A549 (cell line): Measurements from ENCODE around the gene GRIK1. TPM values are rescaled to one million over a fixed set of nuclear protein-coding genes. Genes with fewer than 3 reads are reported as not detected.

Experiments used
- ATAC-seq, 2 experiments: fragments of 200-7000 bp in 1 of 2; fragments of >200 bp in 1 of 2; cut with Nextera tagmentation in 1 of 2; cut with Tn5 transposase in 1 of 2; 3 replicates each; pipeline versions ENCODE4 v1.8.0 to v1.9.1; 2018 to 2020; ENCODE audit warnings: mild to moderate bottlenecking in 1 of 2, moderate library complexity in 1 of 2
- CTCF ChIA-PET: fragments of 300-600 bp; sonication (Branson Sonifier 250); formaldehyde crosslinking; extraction: SDS; loops from one replicate; lab custom pipeline; 2021; ENCODE audit warnings: antibody characterized with exemption, inconsistent platforms; lab: Yijun Ruan, JAX
- POLR2A ChIA-PET: fragments of 350-600 bp; formaldehyde crosslinking; extraction: SDS; loops from one replicate; lab custom pipeline; 2021; ENCODE audit warnings: antibody characterized with exemption, inconsistent platforms; lab: Yijun Ruan, JAX
- DNase-seq, 2 experiments: peaks; one replicate each; pipeline versions ENCODE4 v3.0.0 to v3.0.0-alpha.2; 2011 to 2016; ENCODE audit warnings: low read depth in 1 of 2, low spot score in 1 of 2
- FAIRE-seq: peaks from 2 replicates; lab custom pipeline; 2011; peaks lifted over from hg19 to GRCh38; lab: Jason Lieb, UNC
- H3K27ac ChIP-seq, 2 experiments: fragments of >200 bp; sonication (Bioruptor Twin); formaldehyde crosslinking; 3 replicates each; pipeline ENCODE4 v1.5.1; 2016 to 2017
- H3K4me1 ChIP-seq: fragments of >200 bp; sonication (Bioruptor Twin); formaldehyde crosslinking; 3 replicates; pipeline ENCODE4 v1.6.1; 2016
- H3K4me2 ChIP-seq: fragments of >200 bp; sonication (Bioruptor Twin); formaldehyde crosslinking; 3 replicates; pipeline ENCODE4 v1.6.1; 2016
- H3K4me3 ChIP-seq: fragments of >200 bp; sonication (Bioruptor Twin); formaldehyde crosslinking; 3 replicates; pipeline ENCODE4 v1.5.1; 2016
- H3K9me3 ChIP-seq: fragments of >200 bp; sonication (Bioruptor Twin); formaldehyde crosslinking; 3 replicates; pipeline ENCODE4 v1.6.1; 2016
- BHLHE40 ChIP-seq: IDR thresholded peaks from 2 replicates; pipeline ENCODE4 v1.6.1; 2012; ENCODE audit warnings: low read depth, low read length, inconsistent platforms
- CEBPB ChIP-seq, 2 experiments: fragments of >200 bp in 1 of 2; sonication (Bioruptor Twin) in 1 of 2; formaldehyde crosslinking in 1 of 2; IDR thresholded peaks; 2 replicates each; pipeline ENCODE4 v1.6.1; 2012 to 2016
- CHD4 ChIP-seq: fragments of 200-600 bp; sonication (generic); IDR thresholded peaks from 2 replicates; pipeline ENCODE4 v1.6.1; 2016; ENCODE audit warnings: antibody characterized with exemption, mild to moderate bottlenecking, borderline replicate concordance
- EHF ChIP-seq: fragments of 250-450 bp; sonication (Bioruptor Pico); IDR thresholded peaks from 2 replicates; pipeline ENCODE4 v1.5.0; 2020; ENCODE audit warnings: mild to moderate bottlenecking
- EHMT2 ChIP-seq: fragments of 200-600 bp; sonication (generic); IDR thresholded peaks from 2 replicates; pipeline ENCODE4 v1.6.1; 2016; ENCODE audit warnings: antibody characterized with exemption, low read depth, mild to moderate bottlenecking, moderate library complexity
- FOSB ChIP-seq: fragments of 250-450 bp; sonication (Bioruptor Pico); IDR thresholded peaks from 2 replicates; pipeline ENCODE4 v1.5.0; 2020; ENCODE audit warnings: mild to moderate bottlenecking, moderate library complexity
- FOSL2 ChIP-seq, 2 experiments: fragments of 450-650 bp in 1 of 2; fragments of >200 bp in 1 of 2; sonication (Bioruptor Twin) in 1 of 2; formaldehyde crosslinking; IDR thresholded peaks; 2 replicates each; pipeline versions ENCODE4 v1.5.0 to v1.6.1; 2016 to 2020; ENCODE audit warnings: mild to moderate bottlenecking in 1 of 2, moderate library complexity in 1 of 2
- JUN ChIP-seq, 2 experiments: fragments of >200 bp; sonication (Bioruptor Twin); formaldehyde crosslinking; IDR thresholded peaks; 2 replicates in 1 of 2; 3 replicates in 1 of 2; pipeline ENCODE4 v1.6.1; 2016 to 2017
- JUNB ChIP-seq: fragments of >200 bp; sonication (Bioruptor Twin); formaldehyde crosslinking; IDR thresholded peaks from 2 replicates; pipeline ENCODE4 v1.6.1; 2016
- KDM5A ChIP-seq: fragments of 200-600 bp; sonication (generic); IDR thresholded peaks from 2 replicates; pipeline ENCODE4 v1.6.1; 2016; ENCODE audit warnings: antibody characterized with exemption, mild to moderate bottlenecking
- MYC ChIP-seq: IDR thresholded peaks from 2 replicates; pipeline ENCODE4 v1.6.1; 2012; ENCODE audit warnings: mild to moderate bottlenecking, inconsistent platforms, low read length, improper control_type of control experiment, borderline replicate concordance
- NR3C1 ChIP-seq: fragments of >200 bp; sonication (Bioruptor Twin); formaldehyde crosslinking; IDR thresholded peaks from 3 replicates; pipeline ENCODE4 v1.6.1; 2017
- POLR2AphosphoS2 ChIP-seq: conservative IDR thresholded peaks from 2 replicates; pipeline ENCODE4 v1.6.1; 2012; ENCODE audit warnings: low read length, improper control_type of control experiment, inconsistent platforms
- RFX5 ChIP-seq: fragments of 450-650 bp; IDR thresholded peaks from 2 replicates; pipeline ENCODE4 v1.7.1; 2014; ENCODE audit warnings: antibody characterized with exemption, mild to moderate bottlenecking, moderate library complexity
- RNF2 ChIP-seq: fragments of 200-600 bp; sonication (generic); IDR thresholded peaks from 2 replicates; pipeline ENCODE4 v1.6.1; 2016; ENCODE audit warnings: low read depth, mild to moderate bottlenecking, antibody characterized with exemption, moderate library complexity, borderline replicate concordance
- ZFP36 ChIP-seq: fragments of 450-650 bp; IDR thresholded peaks from 2 replicates; pipeline ENCODE4 v1.6.1; 2014; ENCODE audit warnings: borderline replicate concordance; ENCODE audit not compliant: partially characterized antibody
- ZNF302 ChIP-seq: fragments of 250-450 bp; sonication (Bioruptor Pico); IDR thresholded peaks from 2 replicates; pipeline ENCODE4 v1.9.0; 2021; ENCODE audit warnings: inconsistent platforms, mild to moderate bottlenecking, moderate library complexity
- WGBS: methylation state at CpG from one replicate; pipeline ENCODE4 v1.1.6; 2017; ENCODE audit errors: missing lambda C conversion rate; 5-methylcytosine and 5-hydroxymethylcytosine counted together
- polyA plus RNA-seq, 4 experiments: library from polyadenylated mRNA; depleted of rRNA in 3 of 4; stranded (reverse); fragments of >200 nt; fragmentation: RNase III in 1 of 4; extraction: RNeasy Plus Mini Kit Qiagen cat#74134 plus additional on column Dnase treatment in 1 of 4; gene quantifications; 2 replicates in 3 of 4; 3 replicates in 1 of 4; pipeline ENCODE4 v1.2.3, GENCODE V29; 2011 to 2017
- TF ChIP-seq, protein P1 (sequence below): fragments of 450-650 bp; IDR thresholded peaks from 2 replicates; pipeline ENCODE4 v1.6.1; 2014; ENCODE audit warnings: antibody characterized with exemption
- TF ChIP-seq, protein P2 (sequence below): fragments of >200 bp; sonication (Bioruptor Twin); formaldehyde crosslinking; IDR thresholded peaks from 2 replicates; pipeline ENCODE4 v1.6.1; 2016
- TF ChIP-seq, protein P3 (sequence below): fragments of 150-350 bp; IDR thresholded peaks from 2 replicates; pipeline ENCODE4 v1.6.1; 2014; ENCODE audit warnings: low read depth, mild to moderate bottlenecking, low read length
- TF ChIP-seq, protein P4 (sequence below): IDR thresholded peaks from 2 replicates; pipeline ENCODE4 v1.6.1; 2012

Gene GRIK1
- polyA plus RNA-seq, 2 of the 4 experiments (the other 2 are of a cell fraction): not detected

DNA sequence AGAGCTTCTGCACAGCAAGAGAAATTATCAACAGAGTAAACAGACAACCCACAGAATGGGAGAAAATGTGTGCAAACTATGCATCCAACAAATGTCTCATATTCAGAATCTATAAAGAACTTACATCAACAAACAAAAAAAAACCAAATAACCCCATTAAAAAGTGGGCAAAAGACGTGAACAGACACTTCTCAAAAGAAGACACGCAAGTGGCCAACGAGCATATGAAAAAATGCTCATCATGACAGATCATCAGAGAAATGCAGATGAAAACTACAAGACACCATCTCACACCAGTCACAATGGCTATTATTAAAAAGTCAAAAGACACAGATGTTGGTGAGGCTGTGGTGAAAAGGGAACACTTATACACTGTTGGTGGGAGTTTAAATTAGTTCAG, 257.0 kb downstream of the GRIK1 start:
- Histone ChIP-seq H3K4me2 (no peak overlapping the region), H3K4me3 (no peak overlapping the region), H3K4me1 (no peaks in the 10 kb centered on the region), H3K27ac (no peak overlapping the region), H3K9me3 (no peaks in the 10 kb centered on the region)
- ATAC-seq (no peak), DNase-seq (no peak), FAIRE-seq (no peak)
- CTCF ChIA-PET: no interaction called here
- 0% methylated on average over 3 of the region's 3 CpGs for WGBS
- TF ChIP-seq FOSL2 (IDR thresholded peaks at IDR 0.05): no peak
- TF ChIP-seq FOSL2 (CRISPR knock-in tag; IDR thresholded peaks at IDR 0.05): no peak
- no peak for TF ChIP-seq MYC
- TF ChIP-seq, protein P1, sequence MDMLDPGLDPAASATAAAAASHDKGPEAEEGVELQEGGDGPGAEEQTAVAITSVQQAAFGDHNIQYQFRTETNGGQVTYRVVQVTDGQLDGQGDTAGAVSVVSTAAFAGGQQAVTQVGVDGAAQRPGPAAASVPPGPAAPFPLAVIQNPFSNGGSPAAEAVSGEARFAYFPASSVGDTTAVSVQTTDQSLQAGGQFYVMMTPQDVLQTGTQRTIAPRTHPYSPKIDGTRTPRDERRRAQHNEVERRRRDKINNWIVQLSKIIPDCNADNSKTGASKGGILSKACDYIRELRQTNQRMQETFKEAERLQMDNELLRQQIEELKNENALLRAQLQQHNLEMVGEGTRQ: no peak
- no peak for TF ChIP-seq CHD4
- TF ChIP-seq, protein P2, sequence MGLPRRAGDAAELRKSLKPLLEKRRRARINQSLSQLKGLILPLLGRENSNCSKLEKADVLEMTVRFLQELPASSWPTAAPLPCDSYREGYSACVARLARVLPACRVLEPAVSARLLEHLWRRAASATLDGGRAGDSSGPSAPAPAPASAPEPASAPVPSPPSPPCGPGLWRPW: no peak
- TF ChIP-seq, protein P3, sequence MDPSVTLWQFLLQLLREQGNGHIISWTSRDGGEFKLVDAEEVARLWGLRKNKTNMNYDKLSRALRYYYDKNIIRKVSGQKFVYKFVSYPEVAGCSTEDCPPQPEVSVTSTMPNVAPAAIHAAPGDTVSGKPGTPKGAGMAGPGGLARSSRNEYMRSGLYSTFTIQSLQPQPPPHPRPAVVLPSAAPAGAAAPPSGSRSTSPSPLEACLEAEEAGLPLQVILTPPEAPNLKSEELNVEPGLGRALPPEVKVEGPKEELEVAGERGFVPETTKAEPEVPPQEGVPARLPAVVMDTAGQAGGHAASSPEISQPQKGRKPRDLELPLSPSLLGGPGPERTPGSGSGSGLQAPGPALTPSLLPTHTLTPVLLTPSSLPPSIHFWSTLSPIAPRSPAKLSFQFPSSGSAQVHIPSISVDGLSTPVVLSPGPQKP: no peak
- no peak for TF ChIP-seq NR3C1
- TF ChIP-seq, all 56 proteins: peak for 0
- POLR2A ChIA-PET: no interaction called here

DNA sequence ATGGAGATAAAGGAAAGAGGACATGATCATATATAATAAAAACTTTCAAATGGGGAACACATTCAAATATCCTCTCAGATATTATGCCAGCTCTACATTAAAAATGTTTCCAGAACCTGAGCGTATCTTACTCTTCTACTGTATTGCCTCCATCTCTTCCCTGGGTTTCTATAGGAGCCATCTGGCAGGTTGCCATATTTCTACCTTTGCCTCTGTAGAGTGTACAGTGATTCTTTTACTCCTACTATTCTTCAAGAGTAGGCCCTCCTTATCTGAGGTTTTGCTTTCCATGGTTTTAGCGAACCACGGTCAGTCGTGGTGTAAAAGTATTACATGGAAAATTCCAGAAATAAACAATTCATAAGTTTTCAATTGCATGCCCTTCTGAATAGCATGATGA, 259.5 kb downstream of the GRIK1 start:
- FAIRE-seq (no peak), DNase-seq (no peak), ATAC-seq (no peak)
- H3K4me3 ChIP-seq: no peak overlapping the region
- H3K9me3 ChIP-seq: no peaks in the 10 kb centered on the region
- H3K4me1 ChIP-seq: no peaks in the 10 kb centered on the region
- CTCF ChIA-PET: no interaction called here
- H3K4me2 ChIP-seq: no peak overlapping the region
- TF ChIP-seq POLR2AphosphoS2: no peak
- TF ChIP-seq JUNB: no peak
- no peak for TF ChIP-seq RFX5
- TF ChIP-seq, protein P4, sequence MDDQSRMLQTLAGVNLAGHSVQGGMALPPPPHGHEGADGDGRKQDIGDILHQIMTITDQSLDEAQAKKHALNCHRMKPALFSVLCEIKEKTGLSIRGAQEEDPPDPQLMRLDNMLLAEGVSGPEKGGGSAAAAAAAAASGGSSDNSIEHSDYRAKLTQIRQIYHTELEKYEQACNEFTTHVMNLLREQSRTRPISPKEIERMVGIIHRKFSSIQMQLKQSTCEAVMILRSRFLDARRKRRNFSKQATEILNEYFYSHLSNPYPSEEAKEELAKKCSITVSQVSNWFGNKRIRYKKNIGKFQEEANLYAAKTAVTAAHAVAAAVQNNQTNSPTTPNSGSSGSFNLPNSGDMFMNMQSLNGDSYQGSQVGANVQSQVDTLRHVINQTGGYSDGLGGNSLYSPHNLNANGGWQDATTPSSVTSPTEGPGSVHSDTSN: no peak
- POLR2A ChIA-PET: no interaction called here
- H3K27ac ChIP-seq: no peak overlapping the region
- 80% methylated on average over 4 of the region's 4 CpGs for WGBS

DNA sequence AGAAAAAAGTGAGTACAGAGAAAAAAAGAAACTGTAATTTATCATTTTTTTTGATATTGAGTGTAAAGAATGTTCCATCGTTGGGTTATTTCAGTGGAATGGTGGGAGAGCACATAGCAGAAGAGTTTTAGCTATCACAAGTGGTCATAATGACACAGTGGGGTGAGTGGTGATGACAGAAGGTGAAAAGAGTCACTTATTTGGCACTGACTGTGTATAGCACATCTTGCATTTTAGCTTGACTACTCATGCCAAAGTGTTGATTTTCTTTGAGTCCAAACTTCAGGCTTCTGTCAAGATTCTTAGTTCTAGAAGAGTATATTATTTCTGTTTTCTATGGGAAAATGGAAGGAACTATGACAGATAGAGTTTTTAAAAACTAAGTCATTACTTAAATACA, 261.2 kb downstream of the GRIK1 start:
- H3K4me2 ChIP-seq: no peak overlapping the region
- POLR2A ChIA-PET: no interaction called here
- no peak for FAIRE-seq
- CTCF ChIA-PET: interaction anchor here (1.2 kb wide), 1 partner anchor 10 kb away, joined by 4 read pairs; no protein-coding TSS in a partner anchor
- no peak for DNase-seq
- WGBS: 0% methylated on average over 1 of the region's 1 CpG
- no peak overlapping the region for H3K27ac ChIP-seq
- no peaks in the 10 kb centered on the region for H3K9me3 ChIP-seq
- TF ChIP-seq JUN (IDR thresholded peaks at IDR 0.05) (no peak), EHF (CRISPR knock-in tag) (no peak), KDM5A (no peak), RNF2 (no peak), MYC (no peak), EHMT2 (no peak), BHLHE40 (no peak), CHD4 (no peak), CEBPB (IDR thresholded peaks at IDR 0.05) (no peak), ZNF302 (CRISPR knock-in tag) (no peak), ZFP36 (no peak), FOSB (CRISPR knock-in tag) (no peak)
- TF ChIP-seq, all 56 proteins: peak for 0
- ATAC-seq: no peak
- Histone ChIP-seq H3K4me1 (no peaks in the 10 kb centered on the region), H3K4me3 (no peak overlapping the region)
